Measurements from ENCODE around the gene SSTR5. TPM values are rescaled to one million over a fixed set of nuclear protein-coding genes. Genes with fewer than 3 reads are reported as not detected.

SSTR5 gene
- total RNA-seq, 1 experiment from 2014 or later, result not detected

DNA sequence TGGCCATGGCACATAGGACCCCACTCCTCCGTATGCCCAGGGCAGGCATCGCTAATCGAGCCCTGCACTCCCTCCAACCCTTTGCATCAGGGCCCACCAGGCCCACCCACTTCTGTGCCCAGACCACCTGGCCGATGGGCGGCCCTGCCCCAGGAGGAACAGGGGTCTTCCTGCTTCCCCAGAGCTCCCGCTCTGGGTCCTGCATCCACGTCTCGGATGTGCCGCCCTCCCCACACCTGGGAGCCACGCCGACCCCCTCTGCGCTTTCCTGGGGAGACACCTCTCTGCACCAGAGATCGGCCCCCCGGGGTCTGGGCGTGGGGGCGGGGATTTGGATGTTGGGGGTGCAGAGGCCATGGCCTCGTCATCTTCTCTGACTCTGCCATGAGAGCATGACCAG is 21.1 kb upstream of the SSTR5 start:
- no peak overlapping the region for H3K27ac ChIP-seq
- no peak overlapping the region for H2AFZ ChIP-seq
- ChIA-PET POLR2A (ENCODE audit: unreplicated experiment) (no interaction called here), CTCF (no interaction called here)
- H3K9me2 ChIP-seq (ENCODE audit: insufficient read depth), result no peaks in the 10 kb centered on the region
- H3K36me3 ChIP-seq (ENCODE audit: low read depth), result no peaks in the 10 kb centered on the region
- H3F3A ChIP-seq (ENCODE audit: insufficient read depth, low read depth), result no peaks in the 10 kb centered on the region
- no peaks in the 10 kb centered on the region for H3K4me1 ChIP-seq (replicated peaks; ENCODE audit: insufficient read depth)
- TF ChIP-seq EZH2 (IDR thresholded peaks at IDR 0.05; ENCODE audit: low read depth), result no peak
- TF ChIP-seq, protein P1, sequence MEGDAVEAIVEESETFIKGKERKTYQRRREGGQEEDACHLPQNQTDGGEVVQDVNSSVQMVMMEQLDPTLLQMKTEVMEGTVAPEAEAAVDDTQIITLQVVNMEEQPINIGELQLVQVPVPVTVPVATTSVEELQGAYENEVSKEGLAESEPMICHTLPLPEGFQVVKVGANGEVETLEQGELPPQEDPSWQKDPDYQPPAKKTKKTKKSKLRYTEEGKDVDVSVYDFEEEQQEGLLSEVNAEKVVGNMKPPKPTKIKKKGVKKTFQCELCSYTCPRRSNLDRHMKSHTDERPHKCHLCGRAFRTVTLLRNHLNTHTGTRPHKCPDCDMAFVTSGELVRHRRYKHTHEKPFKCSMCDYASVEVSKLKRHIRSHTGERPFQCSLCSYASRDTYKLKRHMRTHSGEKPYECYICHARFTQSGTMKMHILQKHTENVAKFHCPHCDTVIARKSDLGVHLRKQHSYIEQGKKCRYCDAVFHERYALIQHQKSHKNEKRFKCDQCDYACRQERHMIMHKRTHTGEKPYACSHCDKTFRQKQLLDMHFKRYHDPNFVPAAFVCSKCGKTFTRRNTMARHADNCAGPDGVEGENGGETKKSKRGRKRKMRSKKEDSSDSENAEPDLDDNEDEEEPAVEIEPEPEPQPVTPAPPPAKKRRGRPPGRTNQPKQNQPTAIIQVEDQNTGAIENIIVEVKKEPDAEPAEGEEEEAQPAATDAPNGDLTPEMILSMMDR (conservative IDR thresholded peaks at IDR 0.05), result no peak
- no peak overlapping the region for H3K4me3 ChIP-seq
- H4K20me1 ChIP-seq (ENCODE audit: insufficient read depth), result no peaks in the 10 kb centered on the region
- no peaks in the 10 kb centered on the region for H3K9me3 ChIP-seq (ENCODE audit: insufficient read depth, low read depth)
- no peaks in the 10 kb centered on the region for H3K79me2 ChIP-seq (ENCODE audit: low read depth)
- intact Hi-C loops (cut with micrococcal nuclease; ENCODE audit: unreplicated experiment), result no loop called here
- H3K4me2 ChIP-seq, result no peak overlapping the region
- DNase-seq, result no peak
- H3K27me3 ChIP-seq (ENCODE audit: insufficient read depth, low read depth), result peaks cover 52% of the 10 kb centered on the region
- BruUV-seq (replicated peaks), result no TSS peak

DNA sequence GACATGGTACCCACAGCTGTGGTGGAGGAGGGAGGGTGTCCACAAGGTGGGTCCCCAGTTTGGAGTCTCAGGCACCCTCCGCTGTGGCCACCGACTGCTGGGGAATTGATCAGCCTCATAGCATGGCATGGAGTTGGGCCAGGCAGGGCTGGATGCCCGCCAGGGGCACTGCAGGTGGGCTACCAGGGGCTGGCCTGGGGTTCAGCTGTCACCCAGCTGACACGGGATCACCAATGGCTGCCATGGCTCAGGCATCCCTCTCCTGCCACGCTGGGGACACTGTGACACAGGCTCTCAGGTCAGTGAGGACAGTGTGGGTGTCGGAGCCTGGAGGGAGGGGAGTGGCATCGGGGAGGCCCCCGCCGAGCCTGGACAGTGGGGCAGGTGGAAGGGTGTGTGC is 19.8 kb upstream of the SSTR5 start:
- Histone ChIP-seq H3K9me3 (ENCODE audit: insufficient read depth, low read depth) (no peaks in the 10 kb centered on the region), H3F3A (ENCODE audit: insufficient read depth, low read depth) (no peaks in the 10 kb centered on the region), H3K9me2 (ENCODE audit: insufficient read depth) (no peaks in the 10 kb centered on the region), H3K27ac (no peak overlapping the region), H3K4me2 (no peak overlapping the region), H4K20me1 (ENCODE audit: insufficient read depth) (no peaks in the 10 kb centered on the region), H3K4me3 (no peak overlapping the region), H3K79me2 (ENCODE audit: low read depth) (no peaks in the 10 kb centered on the region), H3K4me1 (replicated peaks; ENCODE audit: insufficient read depth) (no peaks in the 10 kb centered on the region), H3K27me3 (ENCODE audit: insufficient read depth, low read depth) (peaks cover 52% of the 10 kb centered on the region), H3K36me3 (ENCODE audit: low read depth) (no peaks in the 10 kb centered on the region), H2AFZ (no peak overlapping the region)
- intact Hi-C loops (cut with micrococcal nuclease; ENCODE audit: unreplicated experiment), result no loop called here
- POLR2A ChIA-PET (ENCODE audit: unreplicated experiment), result no interaction called here
- no peak for DNase-seq
- TF ChIP-seq, protein P1 (conservative IDR thresholded peaks at IDR 0.05), result no peak
- no peak for TF ChIP-seq EZH2 (IDR thresholded peaks at IDR 0.05; ENCODE audit: low read depth)
- CTCF ChIA-PET, result no interaction called here
- no TSS peak for BruUV-seq (replicated peaks)

DNA sequence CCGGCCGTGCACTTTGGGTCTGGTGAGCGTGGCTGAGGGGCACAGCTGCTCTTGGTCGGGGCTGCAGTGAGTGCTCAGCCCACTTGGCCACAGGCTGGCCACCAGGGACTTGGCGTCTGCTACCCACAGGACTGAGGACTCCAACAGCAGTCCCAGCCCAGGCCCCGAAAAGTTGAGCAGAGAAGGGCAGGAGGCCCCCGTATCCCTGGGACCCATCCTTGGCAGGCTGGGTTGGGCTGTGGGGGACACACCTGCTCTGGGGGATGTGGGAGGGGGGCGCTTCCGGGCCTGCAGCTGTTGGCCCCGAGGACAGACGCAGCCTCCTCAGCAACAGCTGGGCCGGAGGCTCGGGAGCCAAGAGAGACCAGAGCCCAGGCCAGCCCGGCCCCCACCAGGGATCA is 19.4 kb upstream of the SSTR5 start:
- no peak for TF ChIP-seq EZH2 (IDR thresholded peaks at IDR 0.05; ENCODE audit: low read depth)
- TF ChIP-seq, protein P1 (conservative IDR thresholded peaks at IDR 0.05), result no peak
- Histone ChIP-seq H3F3A (ENCODE audit: insufficient read depth, low read depth) (no peaks in the 10 kb centered on the region), H2AFZ (no peak overlapping the region), H3K9me2 (ENCODE audit: insufficient read depth) (no peaks in the 10 kb centered on the region), H3K79me2 (ENCODE audit: low read depth) (no peaks in the 10 kb centered on the region), H3K4me1 (replicated peaks; ENCODE audit: insufficient read depth) (no peaks in the 10 kb centered on the region), H3K9me3 (ENCODE audit: insufficient read depth, low read depth) (no peaks in the 10 kb centered on the region), H3K4me3 (no peak overlapping the region), H3K4me2 (no peak overlapping the region), H3K36me3 (ENCODE audit: low read depth) (no peaks in the 10 kb centered on the region), H3K27ac (no peak overlapping the region), H3K27me3 (ENCODE audit: insufficient read depth, low read depth) (peaks cover 52% of the 10 kb centered on the region), H4K20me1 (ENCODE audit: insufficient read depth) (no peaks in the 10 kb centered on the region)
- intact Hi-C loops (cut with micrococcal nuclease; ENCODE audit: unreplicated experiment), result no loop called here
- POLR2A ChIA-PET (ENCODE audit: unreplicated experiment), result no interaction called here
- BruUV-seq (replicated peaks), result no TSS peak
- CTCF ChIA-PET, result no interaction called here
- DNase-seq, result no peak
